ENCODE data around the gene WDR75. TPM values are rescaled to one million over a fixed set of nuclear protein-coding genes. Genes with fewer than 3 reads are reported as not detected.

Gene WDR75
- polyA plus RNA-seq, 1 donor (not counting 4 experiments of a cell fraction or from before 2014, with no cell fraction given) = 60.4 TPM

GRCh38 chr2:189485146-189485545 is 43.9 kb downstream of the WDR75 start:
- H2AFZ ChIP-seq (ENCODE audit: control insufficient read depth, low read length) = no peak overlapping the region
- no peak for DNase-seq (ENCODE audit: low read depth, low spot score)
- no peak for TF ChIP-seq EZH2 (IDR thresholded peaks at IDR 0.05; ENCODE audit: low read length)
- TF ChIP-seq, protein P1, sequence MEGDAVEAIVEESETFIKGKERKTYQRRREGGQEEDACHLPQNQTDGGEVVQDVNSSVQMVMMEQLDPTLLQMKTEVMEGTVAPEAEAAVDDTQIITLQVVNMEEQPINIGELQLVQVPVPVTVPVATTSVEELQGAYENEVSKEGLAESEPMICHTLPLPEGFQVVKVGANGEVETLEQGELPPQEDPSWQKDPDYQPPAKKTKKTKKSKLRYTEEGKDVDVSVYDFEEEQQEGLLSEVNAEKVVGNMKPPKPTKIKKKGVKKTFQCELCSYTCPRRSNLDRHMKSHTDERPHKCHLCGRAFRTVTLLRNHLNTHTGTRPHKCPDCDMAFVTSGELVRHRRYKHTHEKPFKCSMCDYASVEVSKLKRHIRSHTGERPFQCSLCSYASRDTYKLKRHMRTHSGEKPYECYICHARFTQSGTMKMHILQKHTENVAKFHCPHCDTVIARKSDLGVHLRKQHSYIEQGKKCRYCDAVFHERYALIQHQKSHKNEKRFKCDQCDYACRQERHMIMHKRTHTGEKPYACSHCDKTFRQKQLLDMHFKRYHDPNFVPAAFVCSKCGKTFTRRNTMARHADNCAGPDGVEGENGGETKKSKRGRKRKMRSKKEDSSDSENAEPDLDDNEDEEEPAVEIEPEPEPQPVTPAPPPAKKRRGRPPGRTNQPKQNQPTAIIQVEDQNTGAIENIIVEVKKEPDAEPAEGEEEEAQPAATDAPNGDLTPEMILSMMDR (optimal IDR thresholded peaks at IDR 0.05 in 1 of 3, IDR thresholded peaks at IDR 0.05 in 1 of 3, conservative IDR thresholded peaks at IDR 0.05 in 1 of 3; ENCODE audit: extremely low read depth in 1 of 3, insufficient read depth in 2 of 3, low read length in 3 of 3) = no peak
- H3K9me3 ChIP-seq (ENCODE audit: control insufficient read depth, low read depth, low read length) = no peaks in the 10 kb centered on the region
- no peak overlapping the region for H3K4me2 ChIP-seq (ENCODE audit: control insufficient read depth, extremely low read depth, insufficient read depth, low read depth, low read length)
- no peaks in the 10 kb centered on the region for H3K27me3 ChIP-seq (ENCODE audit: control insufficient read depth, extremely low read depth, insufficient read depth, low read length)
- FAIRE-seq = no peak
- no peaks in the 10 kb centered on the region for H4K20me1 ChIP-seq (ENCODE audit: control insufficient read depth, extremely low read depth, insufficient read depth, low read length)
- H3K79me2 ChIP-seq (ENCODE audit: control insufficient read depth, insufficient read depth, low read length) = no peaks in the 10 kb centered on the region
- dilution Hi-C loops (cut with MboI; ENCODE audit: extremely low pct_ligation_motif_present, low sequenced_read_pairs) = no loop called here
- no peaks in the 10 kb centered on the region for H3K4me1 ChIP-seq (ENCODE audit: control insufficient read depth, extremely low read depth, insufficient read depth, low read length)
- H3K9ac ChIP-seq (ENCODE audit: control insufficient read depth, extremely low read depth, insufficient read depth, low read length) = no peak overlapping the region
- no peaks in the 10 kb centered on the region for H3K9me1 ChIP-seq (ENCODE audit: control insufficient read depth, extremely low read depth, insufficient read depth, low read length)
- H3K27ac ChIP-seq (ENCODE audit: control insufficient read depth, insufficient read depth, low read length) = no peak overlapping the region
- H3K36me3 ChIP-seq (ENCODE audit: control insufficient read depth in 2 of 2, extremely low read depth in 1 of 2, insufficient read depth in 2 of 2, low read length in 2 of 2) = no peaks in the 10 kb centered on the region
- no peak overlapping the region for H3K4me3 ChIP-seq (ENCODE audit: control insufficient read depth in 2 of 3, extremely low read depth in 1 of 3, insufficient read depth in 2 of 3, low read depth in 1 of 3, low read length in 3 of 3)

GRCh38 chr2:189486237-189486770 is 45.0 kb downstream of the WDR75 start:
- H2AFZ ChIP-seq (ENCODE audit: control insufficient read depth, low read length) = no peak overlapping the region
- FAIRE-seq (no peak), DNase-seq (ENCODE audit: low read depth, low spot score) (no peak)
- H3K27ac ChIP-seq (ENCODE audit: control insufficient read depth, insufficient read depth, low read length) = no peak overlapping the region
- no peak overlapping the region for H3K9ac ChIP-seq (ENCODE audit: control insufficient read depth, extremely low read depth, insufficient read depth, low read length)
- no peaks in the 10 kb centered on the region for H3K36me3 ChIP-seq (ENCODE audit: control insufficient read depth in 2 of 2, extremely low read depth in 1 of 2, insufficient read depth in 2 of 2, low read length in 2 of 2)
- no peaks in the 10 kb centered on the region for H3K4me1 ChIP-seq (ENCODE audit: control insufficient read depth, extremely low read depth, insufficient read depth, low read length)
- H4K20me1 ChIP-seq (ENCODE audit: control insufficient read depth, extremely low read depth, insufficient read depth, low read length) = no peaks in the 10 kb centered on the region
- no peak overlapping the region for H3K4me3 ChIP-seq (ENCODE audit: control insufficient read depth in 2 of 3, extremely low read depth in 1 of 3, insufficient read depth in 2 of 3, low read depth in 1 of 3, low read length in 3 of 3)
- H3K9me1 ChIP-seq (ENCODE audit: control insufficient read depth, extremely low read depth, insufficient read depth, low read length) = no peaks in the 10 kb centered on the region
- TF ChIP-seq EZH2 (IDR thresholded peaks at IDR 0.05; ENCODE audit: low read length) = no peak
- TF ChIP-seq, protein P1 (optimal IDR thresholded peaks at IDR 0.05 in 1 of 3, IDR thresholded peaks at IDR 0.05 in 1 of 3, conservative IDR thresholded peaks at IDR 0.05 in 1 of 3; ENCODE audit: extremely low read depth in 1 of 3, insufficient read depth in 2 of 3, low read length in 3 of 3) = no peak
- H3K79me2 ChIP-seq (ENCODE audit: control insufficient read depth, insufficient read depth, low read length) = no peaks in the 10 kb centered on the region
- H3K4me2 ChIP-seq (ENCODE audit: control insufficient read depth, extremely low read depth, insufficient read depth, low read depth, low read length) = no peak overlapping the region
- dilution Hi-C loops (cut with MboI; ENCODE audit: extremely low pct_ligation_motif_present, low sequenced_read_pairs) = no loop called here
- no peaks in the 10 kb centered on the region for H3K9me3 ChIP-seq (ENCODE audit: control insufficient read depth, low read depth, low read length)
- no peaks in the 10 kb centered on the region for H3K27me3 ChIP-seq (ENCODE audit: control insufficient read depth, extremely low read depth, insufficient read depth, low read length)
